ENCODE results near the gene MCTP1. TPM values are rescaled to one million over a fixed set of nuclear protein-coding genes. Genes with fewer than 3 reads are reported as not detected.
"Not testable (repeated sequence)": the region's sequence is repeated elsewhere in the genome, so short reads cannot be mapped to it uniquely, and the experiment has no call there.

Gene MCTP1
- total RNA-seq, 2 experiments from 2014 or later, result not detected

DNA sequence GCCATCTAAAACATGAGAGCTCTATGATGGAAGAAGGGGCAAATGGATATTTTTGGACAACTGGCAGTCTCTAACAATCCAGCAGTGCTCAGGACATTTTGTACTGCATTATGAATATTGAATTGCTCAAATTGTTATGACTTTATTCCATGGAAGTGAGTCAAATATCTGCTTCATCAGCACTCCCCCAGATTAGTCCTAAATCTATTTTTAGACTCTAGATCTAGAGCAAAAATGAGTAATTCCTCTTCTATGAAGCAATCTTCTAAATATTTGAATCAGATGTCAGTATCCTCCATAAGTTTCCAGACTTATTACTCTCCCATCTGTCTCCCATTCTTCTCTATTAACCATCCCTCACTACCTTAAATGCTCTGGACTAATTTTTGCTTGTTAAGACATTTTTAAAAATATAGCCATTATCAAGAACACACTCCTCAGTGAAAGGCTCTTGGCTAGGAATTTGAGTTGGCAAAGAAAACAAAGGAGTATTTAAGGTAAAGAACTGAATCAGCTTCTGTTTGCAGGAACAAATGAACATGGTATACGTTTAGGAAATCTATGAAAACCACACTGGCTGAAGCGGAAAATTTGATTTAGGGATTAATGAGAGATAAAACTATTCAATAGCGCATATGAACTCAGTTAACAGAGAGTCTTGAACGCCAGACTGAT lies 300.9 kb downstream of the MCTP1 start:
- CTCF ChIA-PET, result no interaction called here
- intact Hi-C loops (cut with micrococcal nuclease), result no loop called here
- DNase-seq, result no peak
- no peaks in the 10 kb centered on the region for H3K27me3 Mint-ChIP-seq (ENCODE audit: low read depth)
- H3K4me3 Mint-ChIP-seq, result no peak overlapping the region
- H3K9me3 Mint-ChIP-seq, result no peaks in the 10 kb centered on the region
- no peaks in the 10 kb centered on the region for H3K36me3 Mint-ChIP-seq (ENCODE audit: low read depth)
- no peak overlapping the region for H3K27ac Mint-ChIP-seq
- no peaks in the 10 kb centered on the region for H3K4me1 Mint-ChIP-seq (ENCODE audit: low read depth)

DNA sequence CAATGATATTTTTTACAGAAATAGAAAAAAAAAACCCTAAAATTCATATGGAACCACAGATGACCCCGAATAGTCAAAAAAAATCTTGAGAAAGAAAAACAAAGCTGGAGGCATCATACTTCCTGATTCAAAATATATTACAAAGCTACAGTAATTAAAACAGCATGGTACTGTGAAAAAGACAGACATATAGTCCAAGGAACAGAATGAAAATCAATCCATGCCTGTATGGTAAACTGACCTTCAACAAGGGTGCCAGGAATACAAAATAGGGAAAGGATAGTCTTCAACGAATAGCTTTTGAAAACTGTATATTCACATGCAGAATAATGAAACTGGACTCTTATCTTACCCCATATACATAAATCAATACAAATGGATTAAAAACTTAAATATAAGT lies 307.5 kb downstream of the MCTP1 start:
- intact Hi-C loops (cut with micrococcal nuclease), result no loop called here
- H3K4me3 Mint-ChIP-seq, result no peak overlapping the region
- DNase-seq, result no peak
- H3K27ac Mint-ChIP-seq, result no peak overlapping the region
- no peaks in the 10 kb centered on the region for H3K36me3 Mint-ChIP-seq (ENCODE audit: low read depth)
- no peaks in the 10 kb centered on the region for H3K27me3 Mint-ChIP-seq (ENCODE audit: low read depth)
- no peaks in the 10 kb centered on the region for H3K4me1 Mint-ChIP-seq (ENCODE audit: low read depth)
- H3K9me3 Mint-ChIP-seq, result peaks cover 11% of the 10 kb centered on the region
- CTCF ChIA-PET, result no interaction called here

- Mint-ChIP-seq H3K4me3 (no peak overlapping the region), H3K9me3 (peaks cover 11% of the 10 kb centered on the region), H3K4me1 (ENCODE audit: low read depth) (no peaks in the 10 kb centered on the region), H3K27me3 (ENCODE audit: low read depth) (no peaks in the 10 kb centered on the region), H3K36me3 (ENCODE audit: low read depth) (no peaks in the 10 kb centered on the region), H3K27ac (no peak overlapping the region)
- DNase-seq, result no peak
- intact Hi-C loops (cut with micrococcal nuclease), result no loop called here
- CTCF ChIA-PET, result no interaction called here
These were observed 308.0 kb downstream of the MCTP1 start for GRCh38 chr5:94976853-94977252.

DNA sequence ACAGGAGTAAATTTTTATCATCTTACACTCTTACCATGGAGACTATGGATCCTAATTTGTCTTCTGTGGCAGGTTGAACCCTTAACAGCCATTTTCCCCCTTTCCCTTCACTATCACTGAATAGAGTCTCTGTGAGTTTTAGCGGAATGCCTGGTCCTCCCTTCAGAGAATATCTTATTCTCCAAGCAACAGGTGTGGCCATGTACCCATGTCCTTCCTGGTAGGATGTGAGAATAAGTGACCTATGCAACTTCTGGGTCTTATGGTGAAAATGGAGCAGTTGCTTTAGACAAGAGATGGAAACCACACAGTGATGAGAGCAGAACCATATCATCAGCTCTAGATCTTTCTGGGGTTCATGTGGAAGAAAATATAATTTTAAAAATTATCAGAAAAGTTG lies 312.6 kb downstream of the MCTP1 start:
- CTCF ChIA-PET, result no interaction called here
- H3K4me3 Mint-ChIP-seq, result no peak overlapping the region
- no peak overlapping the region for H3K27ac Mint-ChIP-seq
- no peaks in the 10 kb centered on the region for H3K36me3 Mint-ChIP-seq (ENCODE audit: low read depth)
- no peak for DNase-seq
- intact Hi-C loops (cut with micrococcal nuclease), result no loop called here
- no peaks in the 10 kb centered on the region for H3K4me1 Mint-ChIP-seq (ENCODE audit: low read depth)
- H3K27me3 Mint-ChIP-seq (ENCODE audit: low read depth), result no peaks in the 10 kb centered on the region
- H3K9me3 Mint-ChIP-seq, result peaks cover 11% of the 10 kb centered on the region

DNA sequence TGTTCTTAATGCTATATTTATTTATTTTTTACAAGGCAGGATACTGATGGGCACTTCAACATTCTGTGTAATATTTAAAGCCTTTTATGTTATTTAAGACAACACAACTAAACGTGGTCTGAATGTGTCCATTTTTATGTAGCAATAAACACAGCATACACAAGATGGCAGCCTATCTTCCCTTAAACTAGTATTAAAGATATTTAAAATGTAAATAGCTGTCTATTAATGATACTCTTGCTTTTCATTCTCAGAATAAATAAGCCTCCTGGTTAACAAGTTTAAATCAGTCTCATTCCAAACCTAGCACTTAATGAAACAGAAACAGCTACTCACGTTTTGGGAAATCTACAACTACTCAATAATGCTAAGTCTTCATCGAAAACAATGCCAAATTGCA lies 315.7 kb downstream of the MCTP1 start:
- H3K4me1 Mint-ChIP-seq (ENCODE audit: low read depth), result no peaks in the 10 kb centered on the region
- no peaks in the 10 kb centered on the region for H3K36me3 Mint-ChIP-seq (ENCODE audit: low read depth)
- intact Hi-C loops (cut with micrococcal nuclease), result loop anchor here (5.0 to 10.0 kb wide), 2 partner anchors 113 to 476 kb away; no protein-coding TSS in a partner anchor
- no peaks in the 10 kb centered on the region for H3K27me3 Mint-ChIP-seq (ENCODE audit: low read depth)
- DNase-seq, result no peak
- H3K27ac Mint-ChIP-seq, result no peak overlapping the region
- H3K9me3 Mint-ChIP-seq, result peaks cover 3% of the 10 kb centered on the region
- no peak overlapping the region for H3K4me3 Mint-ChIP-seq
- CTCF ChIA-PET, result interaction anchor here (0.8 to 2.2 kb wide), 7 partner anchors 21 to 701 kb away, joined by 3 to 8 read pairs (median 4); no protein-coding TSS in a partner anchor

GRCh38 chr5:94968507-94969095 lies 316.3 kb downstream of the MCTP1 start:
- intact Hi-C loops (cut with micrococcal nuclease), result loop anchor here (1.0 to 10.0 kb wide), 6 partner anchors 114 to 879 kb away; no protein-coding TSS in a partner anchor
- H3K27ac Mint-ChIP-seq, result no peak overlapping the region
- no peak overlapping the region for H3K4me3 Mint-ChIP-seq
- DNase-seq, result peak; percentile 10
- no peaks in the 10 kb centered on the region for H3K36me3 Mint-ChIP-seq (ENCODE audit: low read depth)
- H3K9me3 Mint-ChIP-seq, result peaks cover 3% of the 10 kb centered on the region
- H3K27me3 Mint-ChIP-seq (ENCODE audit: low read depth), result no peaks in the 10 kb centered on the region
- CTCF ChIA-PET, result interaction anchor here (0.6 to 2.2 kb wide), 9 partner anchors 19 to 701 kb away, joined by 3 to 8 read pairs (median 3); no protein-coding TSS in a partner anchor
- H3K4me1 Mint-ChIP-seq (ENCODE audit: low read depth), result no peaks in the 10 kb centered on the region

DNA sequence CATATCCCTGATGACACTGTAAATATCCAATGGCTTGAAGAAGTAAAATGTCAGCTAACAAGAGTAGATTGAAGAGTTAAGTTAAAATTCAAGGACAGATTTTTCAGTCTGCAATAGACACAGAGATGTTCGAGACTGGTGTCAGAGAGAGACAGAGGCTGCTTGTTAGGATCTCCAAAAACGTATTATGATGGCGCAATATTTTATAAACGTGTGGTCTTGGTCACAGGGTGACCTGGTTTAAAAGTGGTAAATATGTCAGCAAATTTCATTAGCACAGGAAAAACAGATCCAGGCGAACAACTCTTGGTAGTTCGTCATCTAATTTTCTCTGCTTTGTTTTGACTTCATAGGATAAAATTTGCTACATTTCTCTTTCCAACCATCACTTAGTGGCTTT lies 317.4 kb downstream of the MCTP1 start:
- CTCF ChIA-PET, result interaction anchor here (0.9 to 2.2 kb wide), 5 partner anchors 289 to 385 kb away, joined by 3 to 8 read pairs (median 3); no protein-coding TSS in a partner anchor
- no peaks in the 10 kb centered on the region for H3K36me3 Mint-ChIP-seq (ENCODE audit: low read depth)
- intact Hi-C loops (cut with micrococcal nuclease), result loop anchor here (5.0 to 10.0 kb wide), 2 partner anchors 115 to 477 kb away; no protein-coding TSS in a partner anchor
- no peak overlapping the region for H3K27ac Mint-ChIP-seq
- DNase-seq, result no peak
- no peaks in the 10 kb centered on the region for H3K4me1 Mint-ChIP-seq (ENCODE audit: low read depth)
- peaks cover 3% of the 10 kb centered on the region for H3K9me3 Mint-ChIP-seq
- H3K4me3 Mint-ChIP-seq, result no peak overlapping the region
- H3K27me3 Mint-ChIP-seq (ENCODE audit: low read depth), result no peaks in the 10 kb centered on the region

DNA sequence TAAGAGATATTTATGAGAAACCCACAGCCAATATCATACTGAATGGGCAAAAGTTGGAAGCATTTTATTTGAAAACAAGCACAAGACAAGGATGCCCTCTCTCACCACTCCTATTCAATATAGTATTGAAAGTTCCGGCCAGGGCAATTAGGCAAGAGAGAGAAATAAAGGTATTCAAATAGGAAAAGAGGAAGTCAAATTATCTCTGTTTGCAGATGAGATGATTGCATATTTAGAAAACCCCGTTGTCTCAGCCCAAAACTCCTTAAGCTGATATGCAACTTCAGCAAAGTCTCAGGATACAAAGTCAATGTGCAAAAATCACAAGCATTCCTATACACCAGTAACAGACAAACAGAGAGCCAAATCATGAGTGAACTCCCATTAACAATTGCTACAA lies 325.6 kb downstream of the MCTP1 start:
- intact Hi-C loops (cut with micrococcal nuclease); H3K9me3 Mint-ChIP-seq; H3K27me3 Mint-ChIP-seq (ENCODE audit: low read depth); H3K27ac Mint-ChIP-seq; H3K4me3 Mint-ChIP-seq; H3K4me1 Mint-ChIP-seq (ENCODE audit: low read depth); CTCF ChIA-PET; H3K36me3 Mint-ChIP-seq (ENCODE audit: low read depth); DNase-seq: not testable (repeated sequence)

GRCh38 chr5:94945656-94946055 lies 339.2 kb downstream of the MCTP1 start:
- no peak for DNase-seq
- H3K36me3 Mint-ChIP-seq (ENCODE audit: low read depth), result no peaks in the 10 kb centered on the region
- no peaks in the 10 kb centered on the region for H3K27me3 Mint-ChIP-seq (ENCODE audit: low read depth)
- H3K9me3 Mint-ChIP-seq, result no peaks in the 10 kb centered on the region
- no peak overlapping the region for H3K27ac Mint-ChIP-seq
- no peaks in the 10 kb centered on the region for H3K4me1 Mint-ChIP-seq (ENCODE audit: low read depth)
- CTCF ChIA-PET, result no interaction called here
- H3K4me3 Mint-ChIP-seq, result no peak overlapping the region
- intact Hi-C loops (cut with micrococcal nuclease), result no loop called here

DNA sequence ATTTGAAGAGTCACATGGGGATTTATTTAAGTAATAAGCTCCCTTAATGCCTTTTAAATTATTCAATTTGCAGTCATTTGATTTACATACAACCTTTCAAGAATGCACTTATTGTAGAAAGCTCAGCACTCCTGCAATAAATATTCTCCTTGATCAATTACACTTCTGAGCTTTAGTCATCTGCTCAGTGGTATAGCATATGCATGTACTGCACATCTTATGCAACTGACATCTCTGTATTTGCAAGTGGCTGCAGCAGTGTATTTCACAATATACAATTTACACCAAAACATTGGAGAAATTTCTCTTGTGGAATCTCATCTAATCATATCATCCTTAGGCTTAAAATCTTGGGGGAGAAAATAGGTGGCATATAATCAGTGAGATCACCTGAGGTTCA lies 340.7 kb downstream of the MCTP1 start:
- H3K9me3 Mint-ChIP-seq, result no peaks in the 10 kb centered on the region
- CTCF ChIA-PET, result interaction anchor here (0.7 kb wide), 1 partner anchor 1692 kb away, joined by 3 read pairs; no protein-coding TSS in a partner anchor
- H3K4me1 Mint-ChIP-seq (ENCODE audit: low read depth), result no peaks in the 10 kb centered on the region
- no peak overlapping the region for H3K27ac Mint-ChIP-seq
- no peak for DNase-seq
- H3K4me3 Mint-ChIP-seq, result no peak overlapping the region
- intact Hi-C loops (cut with micrococcal nuclease), result no loop called here
- no peaks in the 10 kb centered on the region for H3K36me3 Mint-ChIP-seq (ENCODE audit: low read depth)
- no peaks in the 10 kb centered on the region for H3K27me3 Mint-ChIP-seq (ENCODE audit: low read depth)

- DNase-seq, result no peak
These were observed 343.7 kb downstream of the MCTP1 start for GRCh38 chr5:94941122-94941755.

GRCh38 chr5:94932259-94932658 lies 352.6 kb downstream of the MCTP1 start:
- H3K9me3 Mint-ChIP-seq, result no peaks in the 10 kb centered on the region
- CTCF ChIA-PET, result no interaction called here
- no peaks in the 10 kb centered on the region for H3K4me1 Mint-ChIP-seq (ENCODE audit: low read depth)
- no peak for DNase-seq
- peaks cover 2% of the 10 kb centered on the region for H3K27me3 Mint-ChIP-seq (ENCODE audit: low read depth)
- intact Hi-C loops (cut with micrococcal nuclease), result no loop called here
- H3K4me3 Mint-ChIP-seq, result no peak overlapping the region
- no peaks in the 10 kb centered on the region for H3K36me3 Mint-ChIP-seq (ENCODE audit: low read depth)
- no peak overlapping the region for H3K27ac Mint-ChIP-seq

More at GRCh38 chr5:94941122-94941755, 343.7 kb downstream of the MCTP1 start:
- H3K27ac Mint-ChIP-seq, result no peak overlapping the region
- no peaks in the 10 kb centered on the region for H3K36me3 Mint-ChIP-seq (ENCODE audit: low read depth)
- H3K27me3 Mint-ChIP-seq (ENCODE audit: low read depth), result peaks cover 5% of the 10 kb centered on the region
- H3K4me3 Mint-ChIP-seq, result no peak overlapping the region
- no peaks in the 10 kb centered on the region for H3K9me3 Mint-ChIP-seq
- H3K4me1 Mint-ChIP-seq (ENCODE audit: low read depth), result no peaks in the 10 kb centered on the region
- CTCF ChIA-PET, result interaction anchor here (0.5 kb wide), 1 partner anchor 1031 kb away, joined by 3 read pairs; no protein-coding TSS in a partner anchor
- intact Hi-C loops (cut with micrococcal nuclease), result no loop called here

All from activated naive CD4-positive, alpha-beta T cell treated with anti-CD3 and anti-CD28 coated beads for 36 hours (primary cell).